ENCODE measurements around the gene DBP. TPM values are rescaled to one million over a fixed set of nuclear protein-coding genes. Genes with fewer than 3 reads are reported as not detected.
"Not testable (repeated sequence)": the region's sequence is repeated elsewhere in the genome, so short reads cannot be mapped to it uniquely, and the experiment has no call there.

Gene DBP
- total RNA-seq, 6 donors from 2014 or later: 5.2 to 25.4 (median 10.0) TPM

- no peaks in the 10 kb centered on the region for H3K27me3 ChIP-seq
- DNase-seq: peak in 1 of 2 donors; percentile 85
- ATAC-seq (ENCODE audit: low FRiP score in 2 of 2): peak; percentile 92
- no peaks in the 10 kb centered on the region for H3K9me3 ChIP-seq
- H3K27ac ChIP-seq: peak overlapping the region; percentile 50 to 80 (median 68)
- H3K36me3 ChIP-seq: no peaks in the 10 kb centered on the region
- H3K4me1 ChIP-seq: peaks cover 7 to 15% (median 12%) of the 10 kb centered on the region in 4 donors
- H3K4me3 ChIP-seq: peak overlapping the region in 1 of 4 donors; percentile 13
- TF ChIP-seq EP300 (IDR thresholded peaks at IDR 0.05) (no peak), POLR2AphosphoS5 (IDR thresholded peaks at IDR 0.05) (peak; percentile 5 to 18), POLR2A (IDR thresholded peaks at IDR 0.05) (no peak)
- WGBS, 2 donors: 43 to 60% methylated on average over 33 to 35 of the region's 35 CpGs
Observed at GRCh38 chr19:48660852-48661710, 23.9 kb upstream of the DBP start.

GRCh38 chr19:48659768-48660167 lies 22.6 kb upstream of the DBP start:
- TF ChIP-seq CTCF (IDR thresholded peaks at IDR 0.05): no peak
- no peak for TF ChIP-seq EP300 (IDR thresholded peaks at IDR 0.05)
- TF ChIP-seq POLR2AphosphoS5 (IDR thresholded peaks at IDR 0.05): no peak
- no peak for TF ChIP-seq POLR2A (IDR thresholded peaks at IDR 0.05)
- DNase-seq: peak in 1 of 2 donors; percentile 74
- no peak overlapping the region for H3K4me3 ChIP-seq
- no peaks in the 10 kb centered on the region for H3K36me3 ChIP-seq
- H3K27me3 ChIP-seq: no peaks in the 10 kb centered on the region
- H3K27ac ChIP-seq: no peak overlapping the region
- H3K9me3 ChIP-seq: no peaks in the 10 kb centered on the region
- H3K4me1 ChIP-seq: peaks cover 7 to 15% (median 12%) of the 10 kb centered on the region in 4 donors
- ATAC-seq (ENCODE audit: low FRiP score in 2 of 2): peak; percentile 44 to 75
- WGBS, 2 donors: 58 to 63% methylated on average over 5 of the region's 5 CpGs

GRCh38 chr19:48658483-48658882 lies 21.3 kb upstream of the DBP start:
- no peak for ATAC-seq (ENCODE audit: low FRiP score in 2 of 2)

GRCh38 chr19:48657828-48658227 lies 20.6 kb upstream of the DBP start:
- 92 to 94% methylated on average over 5 of the region's 5 CpGs for WGBS, 2 donors
- H3K36me3 ChIP-seq; H3K27ac ChIP-seq; ATAC-seq (ENCODE audit: low FRiP score in 2 of 2); H3K4me3 ChIP-seq; H3K27me3 ChIP-seq; DNase-seq; H3K9me3 ChIP-seq: not testable (repeated sequence)
- H3K4me1 ChIP-seq: peaks cover 7 to 15% (median 12%) of the 10 kb centered on the region in 4 donors

More at GRCh38 chr19:48658483-48658882, 21.3 kb upstream of the DBP start:
- H3K4me1 ChIP-seq: peaks cover 7 to 15% (median 12%) of the 10 kb centered on the region in 4 donors
- DNase-seq: no peak
- H3K27me3 ChIP-seq: no peaks in the 10 kb centered on the region
- H3K4me3 ChIP-seq: no peak overlapping the region
- H3K36me3 ChIP-seq: no peaks in the 10 kb centered on the region
- no peak overlapping the region for H3K27ac ChIP-seq
- TF ChIP-seq CTCF (IDR thresholded peaks at IDR 0.05): no peak
- TF ChIP-seq POLR2A (IDR thresholded peaks at IDR 0.05): no peak
- TF ChIP-seq POLR2AphosphoS5 (IDR thresholded peaks at IDR 0.05): no peak
- no peak for TF ChIP-seq EP300 (IDR thresholded peaks at IDR 0.05)
- WGBS, 2 donors: 92 to 98% methylated on average over 6 of the region's 6 CpGs
- no peaks in the 10 kb centered on the region for H3K9me3 ChIP-seq

- WGBS, 2 donors: 59 to 69% methylated on average over 16 of the region's 16 CpGs
- Histone ChIP-seq H3K4me1 (peaks cover 7 to 15% (median 12%) of the 10 kb centered on the region in 4 donors), H3K27ac (no peak overlapping the region), H3K4me3 (no peak overlapping the region), H3K27me3 (no peaks in the 10 kb centered on the region), H3K36me3 (no peaks in the 10 kb centered on the region), H3K9me3 (no peaks in the 10 kb centered on the region)
- ATAC-seq (ENCODE audit: low FRiP score in 2 of 2) (peak in 1 of 2 donors; percentile 21), DNase-seq (no peak)
- TF ChIP-seq CTCF (IDR thresholded peaks at IDR 0.05): no peak
Observed at GRCh38 chr19:48656840-48657474, 19.8 kb upstream of the DBP start.
